K562 (cell line): ENCODE measurements around the gene RERE. TPM values are rescaled to one million over a fixed set of nuclear protein-coding genes. Genes with fewer than 3 reads are reported as not detected.

Experiments used
- ATAC-seq: fragments of 200-7000 bp; cut with Tn5 transposase; 3 replicates; pipeline ENCODE4 v1.9.1; 2020; ENCODE audit warnings: moderate library complexity
- BruUV-seq: library from RNA; stranded (reverse); fragments of 400-500 nt; replicated peaks from 2 replicates; lab custom pipeline; 2021; lab: Mats Ljungman, UMichigan
- CTCF ChIA-PET: fragments of 300-600 bp; formaldehyde crosslinking; extraction: SDS; loops from one replicate; lab custom pipeline; 2021; ENCODE audit warnings: low intra/inter-chr PET ratio; lab: Yijun Ruan, JAX
- POLR2A ChIA-PET: fragments of 300-600, 350-650 bp; sonication (Branson Sonifier 250); formaldehyde crosslinking; extraction: SDS; loops from one replicate; lab custom pipeline; 2021; ENCODE audit warnings: antibody characterized with exemption, inconsistent platforms; lab: Yijun Ruan, JAX
- DNase-seq, 4 experiments: peaks; one replicate each; pipeline versions ENCODE4 v3.0.0 to v3.0.0-alpha.2; 2011 to 2018; ENCODE audit warnings: low spot score in 3 of 4, mixed read lengths in 3 of 4; ENCODE audit errors: extremely low read depth in 1 of 4
- FAIRE-seq: peaks from 2 replicates; lab custom pipeline; 2011; peaks lifted over from hg19 to GRCh38; lab: Jason Lieb, UNC
- H2AFZ ChIP-seq: 2 replicates; pipeline ENCODE4 v1.6.0; 2011; ENCODE audit warnings: low read depth, low read length, control low read depth, inconsistent platforms
- H3K27ac ChIP-seq: fragments of 200-600 bp; 3 replicates; pipeline ENCODE4 v1.8.0; 2011; ENCODE audit warnings: low read depth, mild to moderate bottlenecking, control low read depth, inconsistent platforms, low read length, moderate library complexity, mixed read lengths; ENCODE audit errors: extremely low read depth
- H3K27me3 ChIP-seq, 2 experiments: fragments of 300-600 bp in 1 of 2; 2 replicates in 1 of 2; 3 replicates in 1 of 2; pipeline versions ENCODE4 v1.6.0 to v1.8.0; 2011; ENCODE audit warnings: inconsistent platforms in 2 of 2, low read length in 2 of 2, mild to moderate bottlenecking in 1 of 2, mixed read lengths in 1 of 2, moderate library complexity in 1 of 2; ENCODE audit not compliant: control insufficient read depth in 2 of 2, insufficient read depth in 2 of 2
- H3K36me3 ChIP-seq: fragments of 300-600 bp; 3 replicates; pipeline ENCODE4 v1.8.0; 2011; ENCODE audit warnings: mild to moderate bottlenecking, low read length, inconsistent platforms; ENCODE audit not compliant: control insufficient read depth, insufficient read depth
- H3K4me1 ChIP-seq, 2 experiments: fragments of 200-600 bp in 1 of 2; replicated peaks in 1 of 2; 2 replicates in 1 of 2; 3 replicates in 1 of 2; pipeline versions ENCODE4 v1.5.1 to v1.8.0; 2011; ENCODE audit warnings: inconsistent platforms in 2 of 2, low read length in 2 of 2, mild to moderate bottlenecking in 1 of 2, mixed read lengths in 1 of 2, moderate library complexity in 1 of 2; ENCODE audit not compliant: control insufficient read depth in 2 of 2, insufficient read depth in 2 of 2
- H3K4me2 ChIP-seq: 2 replicates; pipeline ENCODE4 v1.6.1; 2011; ENCODE audit warnings: low read length, control low read depth, inconsistent platforms, mixed read lengths; ENCODE audit not compliant: insufficient read depth
- H3K4me3 ChIP-seq: fragments of 200-600 bp; sonication (generic), shearing (Covaris generic); 2 replicates; pipeline ENCODE4 v1.5.1; 2016; ENCODE audit warnings: control low read depth, inconsistent platforms
- H3K79me2 ChIP-seq: fragments of 200-600 bp; 3 replicates; pipeline ENCODE4 v1.8.0; 2011; ENCODE audit warnings: low read length, inconsistent platforms; ENCODE audit not compliant: control insufficient read depth, insufficient read depth
- H3K9ac ChIP-seq, 2 experiments: 2 replicates each; pipeline versions ENCODE4 v1.6.0 to v1.6.1; 2011; ENCODE audit warnings: low read depth in 2 of 2, low read length in 2 of 2, control low read depth in 1 of 2, inconsistent platforms in 1 of 2, mild to moderate bottlenecking in 1 of 2, mixed read lengths in 1 of 2; ENCODE audit not compliant: insufficient read depth in 1 of 2
- H3K9me1 ChIP-seq: one replicate; pipeline ENCODE4 v1.6.0; 2011; ENCODE audit warnings: inconsistent platforms, mild to moderate bottlenecking, low read length, moderate library complexity; ENCODE audit not compliant: control insufficient read depth, insufficient read depth
- H3K9me3 ChIP-seq: replicated peaks from 2 replicates; pipeline ENCODE4 v1.5.1; 2011; ENCODE audit warnings: low read depth, low read length, inconsistent platforms; ENCODE audit not compliant: control insufficient read depth, insufficient read depth
- H4K20me1 ChIP-seq: replicated peaks from 2 replicates; pipeline ENCODE4 v1.6.1; 2011; ENCODE audit warnings: low read length, inconsistent platforms, mixed read lengths; ENCODE audit not compliant: control insufficient read depth, insufficient read depth
- CBX3 ChIP-seq, 2 experiments: IDR thresholded peaks; 1 replicate in 1 of 2; 2 replicates in 1 of 2; pipeline ENCODE4 v1.6.1; 2012; ENCODE audit warnings: inconsistent platforms in 2 of 2, low read length in 2 of 2, borderline replicate concordance in 1 of 2, control low read depth in 1 of 2
- FOS ChIP-seq: IDR thresholded peaks from 3 replicates; pipeline ENCODE4 v1.6.1; 2011; ENCODE audit not compliant: insufficient read length; ENCODE audit errors: extremely low read depth
- RBM22 ChIP-seq: fragments of 200-400 bp; formaldehyde crosslinking; IDR thresholded peaks from 2 replicates; pipeline ENCODE4 v1.6.1; 2018; ENCODE audit warnings: low read length, low read depth; ENCODE audit not compliant: poor library complexity, severe bottlenecking
- WGBS: fragments of 100-300 bp; shearing (Covaris generic); methylation state at CpG from one replicate; pipeline ENCODE4 v1.1.6; 2016; ENCODE audit warnings: low coverage, mixed read lengths; ENCODE audit not compliant: insufficient coverage; ENCODE audit errors: missing lambda C conversion rate; 5-methylcytosine and 5-hydroxymethylcytosine counted together
- in situ Hi-C: fragments of 300-500 bp; cut with MboI; formaldehyde crosslinking; loops from 4 replicates; pipeline ENCODE4 v1.15.0; 2018; ENCODE audit warnings: inconsistent platforms, mixed read lengths
- intact Hi-C: fragments of 100-400 bp; cut with micrococcal nuclease; formaldehyde crosslinking; loops from 2 replicates; pipeline ENCODE4 v1.14.2; 2022
- polyA plus RNA-seq, 8 experiments: library from polyadenylated mRNA; depleted of rRNA in 4 of 8; stranded (reverse) in 5 of 8; unstranded in 3 of 8; fragments of >200 nt; fragmentation: Nextera tagmentation in 2 of 8; fragmentation: Illumina TruSeq in 1 of 8; extraction: Ambion mirVana in 2 of 8; extraction: Trizol in 1 of 8; gene quantifications; 2 replicates each; pipeline versions ENCODE4 v1.2.1 to v1.2.3, GENCODE V29; 2011 to 2014; ENCODE audit warnings: inconsistent platforms in 1 of 8, missing spikeins in 1 of 8
- total RNA-seq, 7 experiments: library from RNA; depleted of rRNA in 6 of 7; stranded (reverse); fragments of >200 nt in 6 of 7; fragmentation: Illumina TruSeq in 2 of 7; extraction: Trizol in 2 of 7; gene quantifications; 2 replicates each; pipeline versions ENCODE4 v1.2.1 to v1.2.3, GENCODE V29; 2011 to 2021; ENCODE audit warnings: low replicate concordance in 1 of 7

Gene RERE
- total and polyA plus RNA-seq, 9 of the 15 experiments (the other 6 are each of a cell fraction or from before 2014, with no cell fraction given) = 3.0 to 51.5 (median 13.4) TPM

- Histone ChIP-seq H3K27me3 (no peaks in the 10 kb centered on the region; a peak in 1 of 5 replicates), H3K4me3 (no peak overlapping the region), H2AFZ (no peak overlapping the region), H3K4me1 (peaks cover 0 to 28% of the 10 kb centered on the region in 2 experiments; a peak in 1 of 5 replicates), H3K9ac (peak overlapping the region in 1 of 2 experiments; percentile 17; a peak in 1 of 4 replicates), H3K9me1 (no peaks in the 10 kb centered on the region), H3K9me3 (no peaks in the 10 kb centered on the region), H3K27ac (no peak overlapping the region), H3K79me2 (no peaks in the 10 kb centered on the region), H4K20me1 (no peaks in the 10 kb centered on the region), H3K36me3 (peaks cover 73% of the 10 kb centered on the region; the same call in 2 of the 3 replicates), H3K4me2 (no peak overlapping the region)
- CTCF ChIA-PET = no interaction called here
- intact Hi-C loops = no loop called here
- FAIRE-seq = no peak
- 79% methylated on average over 16 of the region's 21 CpGs for WGBS
- TF ChIP-seq FOS (no peak), CBX3 (IDR thresholded peaks at IDR 0.05; ENCODE audit: borderline replicate concordance in 1 of 2, low read length in 2 of 2) (no peak), RBM22 (peak; percentile 61)
- POLR2A ChIA-PET = interaction anchor here (0.6 kb wide), 1 partner anchor 400 kb away, joined by 4 read pairs; no protein-coding TSS in a partner anchor
- no peak for DNase-seq
- no peak for ATAC-seq
- BruUV-seq = TSS peak; percentile 29
- in situ Hi-C loops = no loop called here
Measured at GRCh38 chr1:8361198-8361849, 456.1 kb downstream of the RERE start.
